Activated naive CD4-positive, alpha-beta T cell (primary cell): ENCODE results near the gene RIPK4.

ENCODE experiments used
- DNase-seq, 4 experiments: peaks; one replicate each; lab custom pipeline; 2025; lab: John Stamatoyannopoulos, UW

Gene RIPK4

GRCh38 chr21:41753006-41753898 is 13.6 kb downstream of the RIPK4 start:
- no peak for DNase-seq

GRCh38 chr21:41752231-41752681 is 14.6 kb downstream of the RIPK4 start:
- no peak for DNase-seq

- no peak for DNase-seq
Observed at GRCh38 chr21:41751611-41752011, 15.2 kb downstream of the RIPK4 start.

GRCh38 chr21:41750532-41751151 is 16.2 kb downstream of the RIPK4 start:
- DNase-seq = no peak

GRCh38 chr21:41750051-41750450 is 16.8 kb downstream of the RIPK4 start:
- no peak for DNase-seq

GRCh38 chr21:41749286-41749685 is 17.6 kb downstream of the RIPK4 start:
- no peak for DNase-seq

GRCh38 chr21:41747943-41748738 is 18.7 kb downstream of the RIPK4 start:
- no peak for DNase-seq

- no peak for DNase-seq
Observed at GRCh38 chr21:41746744-41747006, 20.2 kb downstream of the RIPK4 start.

- no peak for DNase-seq
Observed at GRCh38 chr21:41745971-41746743, 20.7 kb downstream of the RIPK4 start.

- no peak for DNase-seq
Observed at GRCh38 chr21:41745026-41745820, 21.6 kb downstream of the RIPK4 start.

- DNase-seq = no peak
Observed at GRCh38 chr21:41744028-41744930, 22.6 kb downstream of the RIPK4 start.

GRCh38 chr21:41743321-41744027 is 23.4 kb downstream of the RIPK4 start:
- DNase-seq = no peak

GRCh38 chr21:41742073-41742875 is 24.6 kb downstream of the RIPK4 start:
- DNase-seq = no peak

- DNase-seq = no peak
Observed at GRCh38 chr21:41741253-41742072, 25.4 kb downstream of the RIPK4 start.

GRCh38 chr21:41740604-41741252 is 26.1 kb downstream of the RIPK4 start:
- DNase-seq = no peak

GRCh38 chr21:41739936-41740335 is 26.9 kb downstream of the RIPK4 start:
- DNase-seq = no peak

- no peak for DNase-seq
Observed at GRCh38 chr21:41739011-41739410, 27.8 kb downstream of the RIPK4 start.
